D721Med (cell line): ENCODE results near the gene CDH19.

Experiments used
- DNase-seq: peaks from one replicate; pipeline ENCODE4 v3.0.0; 2011; ENCODE audit warnings: low spot score; ENCODE audit not compliant: insufficient read length
- FAIRE-seq: peaks from 2 replicates; lab custom pipeline; 2011; peaks lifted over from hg19 to GRCh38; lab: Jason Lieb, UNC
- TF ChIP-seq, protein P1 (sequence below): IDR thresholded peaks from 2 replicates; pipeline ENCODE4 v1.5.1; 2012; ENCODE audit warnings: mild to moderate bottlenecking, control low read depth; ENCODE audit not compliant: insufficient read depth; ENCODE audit errors: missing control alignments

Gene CDH19

DNA sequence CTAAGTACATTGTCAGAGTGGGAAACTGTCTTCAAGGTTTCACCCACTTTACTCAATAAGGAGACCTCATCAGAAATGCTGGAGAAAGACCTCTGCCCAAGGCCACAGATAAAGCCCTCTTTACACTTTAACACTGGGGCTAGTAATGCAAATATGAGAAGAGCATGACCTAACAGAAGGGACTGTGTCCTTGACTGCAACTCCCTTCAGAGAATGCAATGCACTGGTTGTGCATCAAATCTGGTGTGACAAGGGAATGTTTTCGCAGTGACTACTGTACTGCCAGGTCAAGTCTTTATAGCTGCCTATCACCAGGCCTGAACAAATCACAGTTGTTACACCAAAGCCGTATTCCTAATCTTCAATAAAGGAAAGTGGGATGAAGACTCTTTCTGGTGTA lies 28.6 kb downstream of the CDH19 start:
- DNase-seq (no peak), FAIRE-seq (no peak)
- TF ChIP-seq, protein P1, sequence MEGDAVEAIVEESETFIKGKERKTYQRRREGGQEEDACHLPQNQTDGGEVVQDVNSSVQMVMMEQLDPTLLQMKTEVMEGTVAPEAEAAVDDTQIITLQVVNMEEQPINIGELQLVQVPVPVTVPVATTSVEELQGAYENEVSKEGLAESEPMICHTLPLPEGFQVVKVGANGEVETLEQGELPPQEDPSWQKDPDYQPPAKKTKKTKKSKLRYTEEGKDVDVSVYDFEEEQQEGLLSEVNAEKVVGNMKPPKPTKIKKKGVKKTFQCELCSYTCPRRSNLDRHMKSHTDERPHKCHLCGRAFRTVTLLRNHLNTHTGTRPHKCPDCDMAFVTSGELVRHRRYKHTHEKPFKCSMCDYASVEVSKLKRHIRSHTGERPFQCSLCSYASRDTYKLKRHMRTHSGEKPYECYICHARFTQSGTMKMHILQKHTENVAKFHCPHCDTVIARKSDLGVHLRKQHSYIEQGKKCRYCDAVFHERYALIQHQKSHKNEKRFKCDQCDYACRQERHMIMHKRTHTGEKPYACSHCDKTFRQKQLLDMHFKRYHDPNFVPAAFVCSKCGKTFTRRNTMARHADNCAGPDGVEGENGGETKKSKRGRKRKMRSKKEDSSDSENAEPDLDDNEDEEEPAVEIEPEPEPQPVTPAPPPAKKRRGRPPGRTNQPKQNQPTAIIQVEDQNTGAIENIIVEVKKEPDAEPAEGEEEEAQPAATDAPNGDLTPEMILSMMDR = no peak

DNA sequence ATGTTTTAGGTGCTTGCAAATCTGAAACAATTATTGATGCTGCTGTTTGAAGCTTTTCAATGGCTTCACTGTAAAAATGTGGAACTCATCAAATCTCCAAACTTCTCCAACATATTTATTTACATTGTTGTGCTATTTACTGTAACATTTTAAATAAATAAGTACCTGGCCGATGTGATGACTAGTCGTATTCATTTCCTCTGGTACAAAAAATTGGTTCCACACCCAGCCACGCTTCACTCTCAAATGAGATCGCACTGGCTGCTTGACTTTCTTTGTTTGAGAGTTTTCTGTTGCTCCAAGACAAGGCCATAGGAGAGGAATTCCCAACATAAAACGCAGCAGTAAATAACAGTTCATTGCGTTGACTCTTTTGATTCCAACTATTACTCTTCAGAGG lies 32.0 kb downstream of the CDH19 start:
- DNase-seq (no peak), FAIRE-seq (no peak)

DNA sequence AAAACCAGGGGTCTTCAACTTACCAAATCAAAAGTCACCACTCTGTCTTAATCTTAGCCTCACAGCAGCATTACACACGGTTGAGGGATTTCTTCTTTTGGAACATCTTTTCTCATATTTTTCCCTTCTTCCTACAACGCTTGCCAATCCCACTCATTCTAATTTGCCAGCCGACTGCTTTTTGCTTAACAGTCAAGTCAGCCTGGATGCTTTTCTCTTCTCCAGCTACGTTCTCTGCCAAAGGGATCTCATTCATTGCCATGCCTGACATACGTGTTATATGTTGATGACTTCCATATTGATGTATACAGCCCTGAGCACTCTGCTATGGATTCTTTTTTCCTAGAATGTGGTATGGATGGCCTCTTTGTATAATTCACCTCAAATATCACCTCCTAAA lies 37.3 kb downstream of the CDH19 start:
- DNase-seq = no peak
- TF ChIP-seq, protein P1 = no peak
- FAIRE-seq = no peak

More for the DNA sequence above, 32.0 kb downstream of the CDH19 start:
- TF ChIP-seq, protein P1 = no peak

DNA sequence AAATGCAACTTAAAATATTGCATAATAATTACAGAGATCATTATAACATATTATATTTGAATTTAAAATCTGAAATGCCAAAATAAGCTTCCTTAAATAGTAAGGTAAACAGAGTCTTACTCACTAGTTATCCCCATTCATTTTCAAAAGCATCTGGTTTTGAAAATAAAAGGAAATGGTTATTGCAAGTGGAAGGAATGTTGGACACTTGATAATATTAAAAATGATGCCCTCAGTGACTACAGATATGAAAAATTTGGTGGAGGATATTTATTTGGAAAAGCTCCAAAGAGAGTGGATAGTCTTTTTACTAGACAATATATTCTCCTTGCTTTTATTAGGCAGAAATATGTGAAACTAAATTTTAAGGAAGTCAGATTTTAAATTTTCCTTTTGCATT lies 39.7 kb downstream of the CDH19 start:
- no peak for FAIRE-seq
- DNase-seq = no peak
- TF ChIP-seq, protein P1 = no peak

DNA sequence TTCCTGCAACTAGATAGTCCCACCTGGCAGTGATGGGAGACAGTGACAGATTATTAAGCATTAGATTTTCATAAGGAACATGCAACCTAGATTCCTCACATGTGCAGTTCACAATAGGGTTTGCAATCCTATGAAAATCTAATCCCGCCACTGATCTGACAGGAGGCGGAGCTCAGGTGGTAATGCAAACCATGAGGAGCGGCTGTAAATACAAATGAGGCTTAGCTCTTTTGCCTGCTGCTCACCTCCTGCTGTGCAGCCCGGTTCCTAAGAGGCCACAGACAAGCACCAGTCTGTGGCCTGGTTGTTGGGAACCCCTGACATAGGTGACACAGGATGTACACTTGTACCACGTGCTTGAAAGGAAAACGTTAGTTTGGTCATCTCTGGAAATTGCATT lies 41.6 kb downstream of the CDH19 start:
- DNase-seq (no peak), FAIRE-seq (no peak)
- TF ChIP-seq, protein P1 = no peak

DNA sequence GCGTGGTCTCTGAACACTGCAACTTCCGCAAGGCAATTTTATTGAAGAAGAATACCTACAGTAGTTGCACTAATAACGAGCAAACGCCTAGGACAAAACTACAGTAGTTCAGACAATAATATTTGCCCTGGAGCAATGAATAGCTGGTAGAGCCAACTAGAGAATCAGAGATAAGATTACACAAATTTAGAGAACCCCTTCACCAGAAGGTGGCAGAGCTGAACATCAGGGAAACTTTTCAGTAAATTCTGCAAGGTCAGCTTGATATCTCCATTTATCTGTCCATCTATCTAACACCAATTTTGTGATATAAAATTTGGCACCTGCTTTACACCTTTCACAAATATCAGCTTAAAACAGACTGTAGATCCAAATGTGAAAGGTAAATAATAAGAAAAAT lies 43.8 kb downstream of the CDH19 start:
- DNase-seq = no peak
- TF ChIP-seq, protein P1 = peak; percentile 55
- peak; percentile 100 for FAIRE-seq

DNA sequence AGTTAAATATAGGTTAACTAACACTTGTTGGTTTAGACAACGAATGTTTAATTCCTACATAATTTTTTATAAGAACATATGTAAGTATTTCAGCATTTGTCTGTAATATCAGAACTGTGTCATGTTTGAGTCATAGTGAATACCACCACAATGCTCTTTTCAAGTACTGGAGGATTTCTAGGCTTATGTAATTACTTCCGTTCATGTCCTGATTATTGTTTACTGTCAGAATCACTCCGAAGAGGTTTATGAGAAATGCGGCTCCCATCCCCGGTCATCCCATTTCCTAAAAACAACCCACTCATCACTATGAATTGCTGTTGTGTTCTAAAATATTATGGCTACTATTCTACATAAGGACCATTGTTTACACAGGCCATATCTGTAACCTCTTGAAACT lies 45.1 kb downstream of the CDH19 start:
- DNase-seq = no peak
- TF ChIP-seq, protein P1 = no peak

More for the DNA sequence above, 45.1 kb downstream of the CDH19 start:
- FAIRE-seq = peak; percentile 99
